Muscle of leg (tissue), 16 donors: ENCODE results near the gene CRY1. TPM values are rescaled to one million over a fixed set of nuclear protein-coding genes. Genes with fewer than 3 reads are reported as not detected.

Experiments used
- DNase-seq: peaks from one replicate; pipeline ENCODE4 v3.0.0; 2013
- H3K27ac ChIP-seq: one replicate; pipeline ENCODE4 v1.5.1; 2013; ENCODE audit warnings: mild to moderate bottlenecking, low read length, control low read depth
- H3K27me3 ChIP-seq: one replicate; pipeline ENCODE4 v1.6.1; 2013; ENCODE audit warnings: low read length; ENCODE audit not compliant: control insufficient read depth, insufficient read depth
- H3K36me3 ChIP-seq: one replicate; pipeline ENCODE4 v1.6.1; 2013; ENCODE audit warnings: low read length; ENCODE audit not compliant: control insufficient read depth, insufficient read depth
- H3K4me1 ChIP-seq: one replicate; pipeline ENCODE4 v1.6.1; 2013; ENCODE audit warnings: low read length; ENCODE audit not compliant: control insufficient read depth, insufficient read depth
- H3K4me3 ChIP-seq: one replicate; pipeline ENCODE4 v1.5.1; 2013; ENCODE audit warnings: low read length, control low read depth
- H3K9me3 ChIP-seq: replicated peaks from 2 replicates; pipeline ENCODE4 v1.6.1; 2013; ENCODE audit warnings: low read depth, low read length; ENCODE audit not compliant: control insufficient read depth
- WGBS: methylation state at CpG from one replicate; pipeline ENCODE4 v1.1.5; 2013; ENCODE audit warnings: missing lambda C conversion rate; ENCODE audit not compliant: insufficient coverage; 5-methylcytosine and 5-hydroxymethylcytosine counted together
- long read RNA-seq, 11 donors: transcript quantifications; one replicate each; lab custom pipeline, GENCODE V29; 2026
- polyA plus RNA-seq, 8 donors: library from polyadenylated mRNA; unstranded; fragments of 120-200 nt; gene quantifications; one replicate each; pipeline versions ENCODE4 v1.2.1 to v1.2.3, GENCODE V29; 2013; ENCODE audit warnings: inconsistent platforms in 1 of 8, low replicate concordance in 1 of 8; ENCODE audit not compliant: insufficient read length in 8 of 8, insufficient read depth in 1 of 8
- total RNA-seq: library from RNA; stranded (reverse); fragments of 120-200 nt; gene quantifications from one replicate; pipeline ENCODE4 v1.2.4, GENCODE V29; 2013

CRY1 gene
- 9.4 TPM for total RNA-seq
- polyA plus RNA-seq, result 10 to 100 TPM; 15.3 to 23.6 (median 18.2) TPM
- long read RNA-seq, donor 1, partial matches to known transcripts, result 0 of 3 reads
- long read RNA-seq, donor 1, other reads (novel, unspliced or antisense), result 0 of 3 reads
- long read RNA-seq, donor 2, result 0 reads
- long read RNA-seq, donor 3, partial matches to known transcripts, result 15 of 19 reads
- long read RNA-seq, donor 3, other reads (novel, unspliced or antisense), result 0 of 19 reads
- long read RNA-seq, donor 4, partial matches to known transcripts, result 0 of 2 reads
- long read RNA-seq, donor 4, other reads (novel, unspliced or antisense), result 0 of 2 reads
- long read RNA-seq, donor 5, transcript CRY1-201 (13 exons, 3,267 nt), result major isoform, 5 of 30 reads
- long read RNA-seq, donor 5, partial matches to known transcripts, result 25 of 30 reads
- long read RNA-seq, donor 5, other reads (novel, unspliced or antisense), result 0 of 30 reads
- long read RNA-seq, donor 6, partial matches to known transcripts, result 13 of 15 reads
- long read RNA-seq, donor 6, other reads (novel, unspliced or antisense), result 0 of 15 reads
- long read RNA-seq, donor 7, partial matches to known transcripts, result 12 of 14 reads
- long read RNA-seq, donor 7, other reads (novel, unspliced or antisense), result 0 of 14 reads
- long read RNA-seq, donor 8, transcript CRY1-201 (13 exons, 3,267 nt), result major isoform, 5 of 19 reads
- long read RNA-seq, donor 8, partial matches to known transcripts, result 14 of 19 reads
- long read RNA-seq, donor 8, other reads (novel, unspliced or antisense), result 0 of 19 reads
- long read RNA-seq, donor 9, partial matches to known transcripts, result 16 of 19 reads
- long read RNA-seq, donor 9, other reads (novel, unspliced or antisense), result 0 of 19 reads
- long read RNA-seq, donor 10, partial matches to known transcripts, result 22 of 24 reads
- long read RNA-seq, donor 10, other reads (novel, unspliced or antisense), result 0 of 24 reads
- long read RNA-seq, donor 11, partial matches to known transcripts, result 13 of 15 reads
- long read RNA-seq, donor 11, other reads (novel, unspliced or antisense), result 0 of 15 reads

GRCh38 chr12:107093417-107094182, at the start of gene CRY1:
TSS of gene CRY1 (minus strand) at chr12:107093549. CDS start at chr12:107092961, 588 bp downstream.
- DNase-seq, result peak; percentile 99
- Histone ChIP-seq H3K27ac (peak within 1 kb of the TSS; percentile 97), H3K4me1 (peaks cover 15% of the 10 kb centered on the region), H3K27me3 (no peaks in the 10 kb centered on the region), H3K9me3 (no peaks in the 10 kb centered on the region), H3K36me3 (no peaks in the 10 kb centered on the region), H3K4me3 (peak within 1 kb of the TSS; percentile 98)
- WGBS, result under 1% methylated on average over 71 of the region's 74 CpGs

GRCh38 chr12:107139787-107140186, 46.4 kb upstream of the CRY1 start:
- no peaks in the 10 kb centered on the region for H3K36me3 ChIP-seq
- H3K4me1 ChIP-seq, result no peaks in the 10 kb centered on the region
- no peak overlapping the region for H3K4me3 ChIP-seq
- no peaks in the 10 kb centered on the region for H3K27me3 ChIP-seq
- WGBS, result no CpG with 5 or more reads among the region's 1 CpG
- no peaks in the 10 kb centered on the region for H3K9me3 ChIP-seq
- no peak for DNase-seq
- no peak overlapping the region for H3K27ac ChIP-seq

- WGBS, result 53% methylated on average over 2 of the region's 3 CpGs
- no peaks in the 10 kb centered on the region for H3K9me3 ChIP-seq
- H3K27me3 ChIP-seq, result no peaks in the 10 kb centered on the region
- no peaks in the 10 kb centered on the region for H3K36me3 ChIP-seq
- no peak overlapping the region for H3K27ac ChIP-seq
- no peak for DNase-seq
- H3K4me3 ChIP-seq, result no peak overlapping the region
- no peaks in the 10 kb centered on the region for H3K4me1 ChIP-seq
These were observed 45.6 kb upstream of the CRY1 start for GRCh38 chr12:107138990-107139389.

- no peak overlapping the region for H3K4me3 ChIP-seq
- no peaks in the 10 kb centered on the region for H3K27me3 ChIP-seq
- DNase-seq, result no peak
- H3K9me3 ChIP-seq, result no peaks in the 10 kb centered on the region
- H3K36me3 ChIP-seq, result no peaks in the 10 kb centered on the region
- WGBS, result 60% methylated on average over 1 of the region's 2 CpGs
- peaks cover 2% of the 10 kb centered on the region for H3K4me1 ChIP-seq
- no peak overlapping the region for H3K27ac ChIP-seq
These were observed 41.8 kb upstream of the CRY1 start for GRCh38 chr12:107135177-107135576.

GRCh38 chr12:107134558-107134957, 41.2 kb upstream of the CRY1 start:
- H3K36me3 ChIP-seq, result no peaks in the 10 kb centered on the region
- H3K9me3 ChIP-seq, result no peaks in the 10 kb centered on the region
- no peak overlapping the region for H3K4me3 ChIP-seq
- H3K27ac ChIP-seq, result no peak overlapping the region
- peaks cover 1% of the 10 kb centered on the region for H3K27me3 ChIP-seq
- DNase-seq, result no peak
- WGBS, result no CpG with 5 or more reads among the region's 1 CpG
- peaks cover 2% of the 10 kb centered on the region for H3K4me1 ChIP-seq

GRCh38 chr12:107133462-107133861, 40.1 kb upstream of the CRY1 start:
- Histone ChIP-seq H3K36me3 (no peaks in the 10 kb centered on the region), H3K27me3 (peaks cover 2% of the 10 kb centered on the region), H3K9me3 (no peaks in the 10 kb centered on the region), H3K27ac (no peak overlapping the region), H3K4me3 (no peak overlapping the region), H3K4me1 (peaks cover 2% of the 10 kb centered on the region)
- WGBS, result 86% methylated on average over 1 of the region's 4 CpGs
- DNase-seq, result no peak

- peak; percentile 86 for DNase-seq
- Histone ChIP-seq H3K36me3 (no peaks in the 10 kb centered on the region), H3K27me3 (peaks cover 2% of the 10 kb centered on the region), H3K4me3 (no peak overlapping the region), H3K4me1 (peaks cover 2% of the 10 kb centered on the region), H3K9me3 (no peaks in the 10 kb centered on the region), H3K27ac (no peak overlapping the region)
- WGBS, result 0% methylated on average over 2 of the region's 10 CpGs
These were observed 38.7 kb upstream of the CRY1 start for GRCh38 chr12:107131832-107132616.

GRCh38 chr12:107130830-107131611, 37.7 kb upstream of the CRY1 start:
- H3K36me3 ChIP-seq, result no peaks in the 10 kb centered on the region
- peaks cover 2% of the 10 kb centered on the region for H3K27me3 ChIP-seq
- no peak overlapping the region for H3K27ac ChIP-seq
- H3K9me3 ChIP-seq, result no peaks in the 10 kb centered on the region
- peaks cover 2% of the 10 kb centered on the region for H3K4me1 ChIP-seq
- no peak overlapping the region for H3K4me3 ChIP-seq
- WGBS, result no CpG with 5 or more reads among the region's 6 CpGs
- DNase-seq, result no peak
